GM18498 (cell line): ENCODE results near the gene USHBP1.
A peak's percentile ranks its signal among the peaks of the same experiment; 100 is the strongest.

Experiments used
- ATAC-seq: cut with Tn5 transposase; IDR thresholded peaks from one replicate; pipeline ENCODE4 v1.9.1; 2021; ENCODE audit warnings: mild to moderate bottlenecking, moderate library complexity; ENCODE audit not compliant: unreplicated experiment

USHBP1 gene

DNA sequence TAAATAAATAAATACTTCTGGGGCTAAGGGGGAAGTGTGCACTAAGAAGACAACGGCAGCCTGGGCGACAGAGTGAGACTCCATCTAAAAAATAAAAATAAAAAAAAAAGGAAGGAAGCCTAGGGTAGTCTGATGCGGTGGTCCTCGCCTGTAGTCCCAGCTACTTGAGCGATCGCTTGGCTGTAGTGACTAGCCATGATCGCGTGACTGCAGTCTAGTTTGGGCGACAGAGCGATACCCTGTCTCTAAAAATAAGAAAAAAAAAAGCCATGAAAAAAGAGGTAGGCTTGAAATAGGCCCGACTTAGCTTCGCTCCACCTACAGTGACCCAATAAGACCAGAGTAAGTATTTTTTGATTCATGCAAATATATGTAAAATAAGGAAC is 2.0 kb upstream of the USHBP1 start:
- ATAC-seq = no peak

DNA sequence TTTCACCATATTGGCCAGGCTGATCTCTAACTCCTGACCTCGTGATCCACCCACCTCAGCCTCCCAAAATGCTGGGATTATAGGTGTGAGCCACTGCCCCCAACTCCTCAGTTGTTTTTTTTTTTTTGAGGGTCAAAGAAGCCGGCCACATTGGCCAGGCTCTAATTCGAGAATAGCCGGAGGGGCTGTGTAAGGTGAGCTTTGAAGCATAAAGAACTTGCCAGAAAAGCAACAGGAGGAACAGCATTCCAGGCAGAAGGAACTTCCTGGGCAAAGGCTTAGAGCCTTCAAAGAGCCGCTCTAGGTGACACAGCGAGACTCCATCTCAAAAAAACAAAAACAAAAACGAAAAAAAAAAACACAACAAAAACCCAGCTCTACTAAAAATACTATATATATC is 1.5 kb upstream of the USHBP1 start:
- no peak for ATAC-seq

GRCh38 chr19:17263712-17264640 is 569 bp downstream of the USHBP1 start:
- no peak for ATAC-seq

GRCh38 chr19:17262557-17262956 is 2.0 kb downstream of the USHBP1 start:
- no peak for ATAC-seq

DNA sequence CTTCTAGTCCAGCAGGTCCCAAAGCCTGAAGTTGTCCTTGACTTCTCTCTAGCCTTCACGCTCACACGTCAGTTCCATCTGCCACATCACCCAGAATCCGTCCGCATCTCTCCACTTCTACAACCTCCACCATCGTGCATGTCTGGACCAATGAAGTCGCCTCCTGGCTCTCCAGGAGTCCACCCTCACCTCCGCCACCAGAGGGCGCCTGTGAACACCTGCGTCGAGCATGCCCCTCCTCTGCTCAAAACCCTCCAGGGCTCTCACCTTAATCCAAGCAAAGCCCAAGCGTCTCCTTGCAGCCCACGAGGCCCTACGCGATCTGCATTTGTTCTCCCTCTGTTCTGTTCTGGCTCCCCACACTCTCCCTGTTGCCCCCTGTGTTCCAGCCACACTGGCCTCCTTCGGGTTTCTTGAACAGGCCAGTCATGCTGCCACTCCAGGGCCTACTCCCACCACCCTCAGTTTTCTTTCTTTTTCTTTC is 3.7 kb downstream of the USHBP1 start:
- peak; percentile 75 for ATAC-seq

DNA sequence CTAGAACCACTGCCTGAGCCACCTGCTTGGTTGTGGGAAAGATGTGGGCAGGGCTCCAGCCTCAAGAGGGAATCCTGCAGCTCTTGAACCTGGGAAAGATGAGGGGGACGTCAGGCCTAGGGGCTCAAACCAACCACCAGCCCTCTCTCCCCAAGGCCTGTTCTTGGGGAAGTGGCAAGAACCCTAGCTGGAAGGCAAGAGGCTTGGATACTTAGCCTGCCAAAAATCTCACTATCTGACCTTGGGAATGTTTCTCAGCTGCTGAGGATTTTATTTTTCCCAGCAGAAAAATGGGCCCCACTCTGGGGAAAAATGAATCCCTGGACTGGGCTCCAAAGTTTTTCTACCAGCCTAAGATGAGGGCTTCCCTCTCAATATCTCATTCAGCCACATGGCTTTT is 4.6 kb downstream of the USHBP1 start:
- ATAC-seq = no peak

DNA sequence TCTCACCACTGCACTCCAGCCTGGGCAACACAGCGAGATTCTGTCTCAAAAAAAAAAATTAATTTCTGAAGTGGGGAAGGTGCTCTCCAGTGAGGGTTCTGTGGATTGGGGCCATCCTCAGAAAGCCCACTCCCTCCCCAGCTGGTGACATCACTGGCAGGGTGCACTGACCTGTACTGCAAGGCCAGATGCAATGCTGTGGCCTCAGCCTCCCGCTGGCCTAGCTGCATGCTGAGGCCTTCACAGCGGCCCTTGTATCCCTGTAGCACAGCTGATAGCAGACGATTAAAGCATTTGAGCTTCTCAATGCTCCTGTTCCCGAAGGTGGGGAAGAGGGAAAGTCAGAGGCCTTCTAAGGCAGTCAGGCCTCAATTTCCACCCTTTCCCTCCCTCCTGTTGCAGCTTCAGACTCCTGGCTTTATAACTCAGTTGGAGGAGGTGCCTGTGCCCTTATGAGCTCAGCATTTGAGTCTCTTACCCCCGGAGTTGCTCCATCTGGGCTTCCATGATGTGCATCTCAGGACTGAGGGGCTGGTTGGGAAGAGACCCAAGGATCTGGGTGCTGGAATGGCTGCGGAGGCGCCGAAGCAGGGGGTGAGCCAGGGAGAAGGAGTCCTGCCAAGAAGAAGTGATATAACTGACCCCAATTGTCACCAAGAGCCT is 5.3 kb downstream of the USHBP1 start:
- no peak for ATAC-seq

DNA sequence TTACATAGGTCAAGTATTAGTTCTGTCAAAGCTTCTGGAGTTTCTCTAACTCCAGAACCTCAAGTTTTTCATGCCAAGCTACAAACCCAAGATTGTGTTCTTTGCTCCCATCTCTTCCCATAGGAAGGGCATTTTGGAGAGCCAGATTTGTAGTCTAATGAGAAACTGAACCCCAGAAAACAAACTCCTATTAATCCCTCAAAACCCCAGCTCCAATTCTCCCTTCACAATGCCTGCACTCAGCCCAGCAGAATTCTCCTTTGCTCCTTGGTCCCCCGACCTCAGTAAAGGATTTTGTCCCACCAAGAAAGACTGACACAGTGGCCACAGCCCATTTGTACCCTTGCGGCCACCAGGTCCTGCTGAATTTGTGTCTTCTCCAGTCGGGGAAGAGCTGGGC is 8.4 kb downstream of the USHBP1 start:
- ATAC-seq = no peak

DNA sequence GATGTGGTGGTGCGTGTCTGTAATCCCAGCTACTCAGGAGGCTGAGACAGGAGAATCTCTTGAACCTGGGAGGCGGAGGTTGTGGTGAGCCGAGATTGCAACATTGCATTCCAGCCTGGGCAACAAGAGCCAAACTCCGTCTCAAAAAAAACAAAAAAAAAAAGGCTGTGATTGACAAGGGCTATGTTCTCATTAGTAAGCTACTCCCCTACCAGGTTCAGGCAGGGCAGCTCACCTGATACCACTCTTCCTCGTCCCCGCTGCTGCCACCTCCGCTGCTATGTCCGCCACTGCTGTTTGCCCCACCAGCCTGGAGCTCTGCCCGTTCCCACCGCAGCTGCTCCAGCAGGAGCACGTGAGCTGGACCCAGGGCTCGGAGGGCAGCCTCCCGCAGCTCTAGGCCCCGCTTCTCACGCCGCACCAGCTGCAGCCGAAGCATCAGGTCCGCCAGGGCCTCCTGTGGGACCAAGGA is 9.4 kb downstream of the USHBP1 start:
- ATAC-seq = no peak

DNA sequence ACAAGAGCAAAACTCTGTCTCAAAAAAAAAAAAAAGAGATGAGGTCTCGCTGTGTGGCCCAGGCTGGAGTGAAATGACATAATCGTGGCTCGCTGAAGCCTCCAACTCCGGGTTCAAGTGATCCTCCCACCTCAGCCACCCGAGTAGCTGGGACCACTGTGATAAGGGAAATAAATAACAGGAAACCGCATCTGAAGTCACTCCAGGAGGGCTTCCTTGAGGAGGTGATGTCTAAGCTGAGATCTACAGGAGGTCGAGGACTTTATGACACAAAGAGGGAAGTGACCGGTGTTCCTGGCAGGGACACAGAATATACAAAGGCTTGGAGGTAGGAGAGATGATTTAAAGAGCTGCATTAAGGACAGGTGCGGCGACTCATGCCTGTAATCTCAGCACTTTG is 9.9 kb downstream of the USHBP1 start:
- ATAC-seq = no peak

DNA sequence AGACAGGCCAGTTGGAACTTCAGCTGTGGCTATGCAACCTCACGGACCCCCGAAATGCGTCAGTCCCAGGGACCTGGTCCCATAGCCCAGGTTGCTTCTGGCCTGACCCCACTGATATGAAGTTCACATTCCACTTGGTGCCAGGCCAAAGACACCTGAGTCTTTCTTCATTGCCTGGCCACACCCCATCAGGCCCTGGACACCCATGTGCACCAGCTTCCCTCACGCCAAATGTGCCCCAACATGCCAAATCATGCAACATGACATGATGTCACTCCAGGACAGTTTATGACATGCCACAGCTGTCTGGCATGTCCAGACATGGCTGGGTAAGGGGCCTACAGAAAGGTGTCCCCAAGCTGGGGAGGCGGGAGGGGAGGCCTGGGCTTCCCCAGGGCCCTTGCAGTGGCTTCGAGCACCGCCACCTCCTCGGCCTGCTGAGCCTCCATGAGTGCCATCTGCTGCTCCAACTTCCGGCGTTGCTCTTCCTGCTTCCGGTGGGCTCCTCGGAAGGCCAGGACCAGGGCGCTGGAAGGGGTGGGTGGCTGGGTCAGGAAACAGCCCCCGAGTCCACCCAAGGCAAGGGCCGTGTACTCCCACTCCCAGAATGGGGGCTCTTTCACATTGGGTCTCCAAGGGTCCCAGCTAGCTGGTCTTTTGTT is 14.5 kb downstream of the USHBP1 start:
- ATAC-seq = no peak

GRCh38 chr19:17248011-17248776 is 16.4 kb downstream of the USHBP1 start:
- no peak for ATAC-seq

DNA sequence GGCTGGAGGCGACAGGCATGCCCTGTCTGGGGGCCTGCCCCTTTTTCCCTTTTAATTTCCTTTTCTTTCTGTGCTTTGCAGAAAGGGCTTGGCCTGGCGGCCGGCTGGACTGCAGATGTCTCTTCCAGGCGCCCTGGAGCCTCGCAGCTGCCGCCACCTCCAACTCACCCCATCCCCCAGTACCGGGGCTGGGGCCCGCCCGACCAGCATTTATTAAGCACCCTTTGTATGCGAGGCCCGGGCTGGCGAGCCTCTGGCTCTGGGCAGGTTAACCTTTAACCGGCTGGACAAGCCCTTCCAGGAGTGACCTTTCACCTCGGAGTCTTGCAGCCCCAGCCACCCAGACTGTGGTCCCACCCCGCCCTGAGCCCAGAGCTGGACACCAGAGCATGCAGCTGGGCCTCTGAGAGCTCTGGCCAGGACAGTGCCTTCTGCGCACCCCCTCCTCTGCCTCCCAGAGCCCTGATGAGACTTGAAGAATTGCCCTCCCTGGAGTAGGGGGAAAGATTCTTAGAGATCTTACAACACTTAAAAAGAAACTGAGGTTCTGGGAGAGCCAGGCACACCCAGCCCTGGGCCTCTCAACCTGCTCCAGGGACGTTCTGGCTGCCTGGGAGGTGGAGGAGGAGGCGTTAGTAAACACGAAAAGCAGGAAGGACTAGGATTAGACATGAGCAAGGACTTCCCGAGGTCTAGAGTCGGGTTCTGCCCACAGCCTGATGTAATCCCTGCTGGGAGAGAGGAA is 17.7 kb downstream of the USHBP1 start:
- no peak for ATAC-seq

DNA sequence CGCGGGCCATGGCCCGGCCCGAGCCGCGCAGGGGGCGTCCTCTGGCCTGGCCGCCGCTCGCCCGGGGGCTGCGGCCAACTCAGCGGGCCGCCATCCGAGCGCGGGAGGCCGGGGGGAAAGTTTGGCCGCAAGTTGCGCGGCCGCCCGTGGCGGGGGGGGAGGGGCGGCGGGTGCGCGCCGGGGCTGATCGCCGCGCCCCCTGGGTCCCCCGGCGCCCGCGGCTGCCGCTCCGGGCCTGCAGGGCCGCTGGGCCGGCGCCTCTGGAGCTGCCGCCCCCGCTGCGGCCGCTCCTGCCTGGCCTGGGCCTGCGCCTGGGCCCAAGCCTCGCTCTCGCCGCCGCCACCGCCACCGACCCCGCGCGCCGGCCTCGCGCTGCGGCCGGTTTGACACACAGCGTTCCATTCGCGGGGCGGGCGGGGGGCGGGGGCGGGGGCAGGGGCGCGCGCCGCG is 19.0 kb downstream of the USHBP1 start, which contains the start of gene NR2F6:
Gene NR2F6 (minus strand): TSS at position 385 of the 450 bp plus-strand sequence. CDS start 699 bp downstream, outside the sequence.
- ATAC-seq = peak; percentile 25

GRCh38 chr19:17244618-17245534 is 19.7 kb downstream of the USHBP1 start:
- no peak for ATAC-seq

GRCh38 chr19:17243830-17244617 is 20.5 kb downstream of the USHBP1 start:
- ATAC-seq = no peak

DNA sequence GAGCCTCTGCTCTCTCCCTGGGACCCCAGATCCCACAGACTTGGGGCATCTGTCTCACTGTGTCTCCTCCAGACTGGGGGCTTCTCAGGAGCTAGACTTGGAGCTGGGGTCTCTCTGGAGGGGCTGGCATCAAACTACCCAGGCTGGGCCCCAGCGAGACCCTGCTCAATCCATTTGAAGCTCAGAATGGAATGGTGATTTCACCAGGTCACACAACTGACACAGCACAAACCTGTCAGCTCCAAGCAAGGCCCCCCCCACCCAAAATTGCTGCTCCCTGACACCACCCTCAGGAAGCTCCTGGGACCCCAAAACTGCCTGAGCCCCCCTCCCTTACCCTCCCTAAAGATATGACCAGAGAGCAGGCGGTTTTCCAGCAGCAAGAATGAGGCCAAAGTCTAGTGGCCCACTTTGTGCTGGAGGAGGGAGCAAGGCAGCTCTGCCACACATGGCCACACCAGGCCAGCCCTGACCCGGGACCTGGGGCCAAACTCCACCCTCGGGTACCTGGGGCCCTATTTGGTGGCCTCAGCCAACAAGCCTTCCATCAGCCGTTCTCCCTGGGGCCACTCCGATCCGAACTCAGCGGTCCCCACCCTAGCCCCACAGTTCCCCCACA is 21.2 kb downstream of the USHBP1 start:
- ATAC-seq = no peak
